ENCODE results near the gene ODF2.

DNA sequence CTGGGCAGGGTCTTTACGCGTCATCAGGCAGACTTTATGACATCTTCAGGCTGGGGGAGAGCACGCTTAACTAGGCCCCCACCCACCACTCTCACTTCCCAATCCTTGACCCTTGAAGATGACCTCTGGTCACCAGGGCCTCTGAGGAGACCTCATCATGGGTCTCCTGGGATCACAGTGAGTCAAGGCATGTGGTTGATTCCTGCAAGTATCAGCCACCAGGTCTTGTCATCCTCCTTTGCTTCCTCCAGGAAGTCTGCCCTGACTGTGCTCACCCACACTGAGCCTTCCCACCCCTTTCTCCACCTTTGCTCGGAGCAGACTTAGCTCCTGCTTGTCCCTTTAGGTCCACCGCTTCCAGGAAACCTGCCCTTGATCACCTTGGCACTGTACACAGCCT is 17.3 kb downstream of the ODF2 start:
- TF ChIP-seq SP1 (IDR thresholded peaks at IDR 0.05) (no peak), BHLHE40 (IDR thresholded peaks at IDR 0.05; ENCODE audit: borderline replicate concordance) (no peak), FOXM1 (IDR thresholded peaks at IDR 0.05; ENCODE audit: borderline replicate concordance) (no peak), SUZ12 (IDR thresholded peaks at IDR 0.05) (no peak), CTBP1 (IDR thresholded peaks at IDR 0.05; ENCODE audit: borderline replicate concordance) (no peak), HDGF (IDR thresholded peaks at IDR 0.05; ENCODE audit: borderline replicate concordance) (no peak), ARNT (IDR thresholded peaks at IDR 0.05) (no peak), TARDBP (IDR thresholded peaks at IDR 0.05) (no peak)
